IPS-18c (cell line): ENCODE data around the gene QRFP.

Experiments used
- H3K4me3 ChIP-seq: 2 replicates; pipeline ENCODE4 v1.7.0; 2013; ENCODE audit warnings: low read depth, mild to moderate bottlenecking, low read length, moderate library complexity; ENCODE audit not compliant: insufficient read depth
- H3K9me3 ChIP-seq: one replicate; pipeline ENCODE4 v1.6.1; 2013; ENCODE audit warnings: mild to moderate bottlenecking, low read length, moderate library complexity; ENCODE audit not compliant: control insufficient read depth, insufficient read depth

The QRFP gene

DNA sequence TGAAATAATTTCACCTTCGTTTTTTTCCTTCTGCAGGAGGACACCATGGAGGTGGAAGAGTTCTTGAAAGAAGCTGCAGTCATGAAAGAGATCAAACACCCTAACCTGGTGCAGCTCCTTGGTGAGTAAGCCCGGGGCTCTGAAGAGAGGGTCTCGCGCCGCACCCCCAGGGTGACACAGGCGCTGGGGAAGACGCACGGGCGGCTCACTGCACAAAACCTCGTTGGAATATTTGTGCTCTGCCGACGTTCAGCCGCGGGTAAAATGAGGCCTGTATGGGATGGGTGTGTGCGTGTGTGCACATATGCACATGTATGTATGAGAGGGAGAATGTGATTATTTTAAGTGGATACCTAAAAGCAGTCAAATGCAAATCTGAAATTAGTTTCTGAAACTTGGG lies 24.5 kb downstream of the QRFP start:
- no peak overlapping the region for H3K4me3 ChIP-seq
- no peaks in the 10 kb centered on the region for H3K9me3 ChIP-seq

DNA sequence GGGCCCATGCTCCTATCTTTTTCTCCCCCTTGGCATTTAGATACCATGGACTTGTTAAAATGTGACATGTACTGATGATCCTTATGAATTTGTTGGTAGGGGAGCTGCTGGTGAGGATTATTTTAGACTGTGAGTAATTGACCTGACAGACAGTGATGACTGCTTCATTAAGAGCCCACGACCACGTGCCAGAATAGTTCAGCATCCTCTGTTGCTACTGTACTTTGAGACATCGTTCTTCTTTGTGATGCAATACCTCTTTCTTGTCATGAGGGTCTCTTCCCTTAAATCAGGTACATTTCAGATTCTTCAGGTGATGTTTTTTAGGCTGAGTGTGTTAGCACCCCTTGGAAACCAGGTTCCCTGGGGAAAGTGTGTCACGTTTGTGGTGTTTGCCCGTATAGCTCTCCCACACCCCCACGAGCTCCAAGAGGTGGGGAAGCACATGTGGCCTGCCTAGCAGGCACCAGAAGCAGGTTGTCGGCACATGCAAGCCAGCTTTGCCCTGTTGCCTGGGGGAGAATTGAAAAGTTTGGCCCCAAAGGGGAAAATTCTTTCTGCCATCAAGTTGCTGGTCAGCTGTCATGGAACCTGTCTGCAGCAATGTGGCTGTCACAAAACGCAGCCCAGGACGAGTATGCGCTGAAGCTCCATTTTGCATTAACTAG lies 25.1 kb downstream of the QRFP start:
- Histone ChIP-seq H3K4me3 (no peak overlapping the region), H3K9me3 (no peaks in the 10 kb centered on the region)

DNA sequence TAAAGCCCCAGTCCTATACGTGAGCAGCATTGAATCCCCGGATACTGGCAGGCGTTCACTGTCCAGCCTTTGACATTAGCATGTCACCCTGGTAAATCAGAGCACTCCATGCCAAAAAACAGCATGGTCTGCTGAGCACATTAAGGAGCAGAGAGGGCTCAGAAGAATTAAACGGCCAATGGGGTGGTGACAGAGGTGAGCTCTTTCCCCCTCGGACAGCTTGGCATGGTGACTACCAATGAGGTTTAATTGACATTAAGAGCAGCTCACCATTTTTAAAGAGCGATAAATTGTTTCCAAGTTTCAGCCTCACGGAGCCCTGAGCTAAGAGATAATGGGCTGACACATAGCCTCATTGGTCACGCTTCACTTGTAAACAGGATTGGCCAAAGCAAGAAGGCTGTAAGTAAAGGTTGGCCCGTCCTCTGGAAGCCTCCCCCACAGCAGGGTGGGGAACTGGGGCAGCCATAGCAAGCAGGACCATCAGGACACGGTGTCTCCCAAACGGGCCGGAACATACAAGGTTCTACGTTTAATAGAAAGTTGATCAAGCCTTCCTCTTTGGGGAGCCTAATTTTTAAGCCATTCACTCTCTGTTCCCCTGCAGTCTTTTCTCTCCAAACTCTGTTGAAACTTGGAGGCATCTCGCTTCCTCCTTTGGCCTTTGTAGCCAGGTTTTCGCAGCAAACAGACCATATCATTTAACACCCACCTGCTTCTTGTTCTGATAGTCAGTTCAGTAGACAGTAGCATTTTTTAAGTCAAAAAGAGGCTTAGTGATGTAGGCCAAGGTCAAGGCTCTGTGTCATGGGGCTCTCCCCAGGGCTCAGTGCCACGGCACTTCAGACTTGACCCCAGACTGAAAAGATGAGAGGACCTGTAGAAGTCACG lies 25.9 kb downstream of the QRFP start:
- H3K9me3 ChIP-seq, result no peaks in the 10 kb centered on the region

DNA sequence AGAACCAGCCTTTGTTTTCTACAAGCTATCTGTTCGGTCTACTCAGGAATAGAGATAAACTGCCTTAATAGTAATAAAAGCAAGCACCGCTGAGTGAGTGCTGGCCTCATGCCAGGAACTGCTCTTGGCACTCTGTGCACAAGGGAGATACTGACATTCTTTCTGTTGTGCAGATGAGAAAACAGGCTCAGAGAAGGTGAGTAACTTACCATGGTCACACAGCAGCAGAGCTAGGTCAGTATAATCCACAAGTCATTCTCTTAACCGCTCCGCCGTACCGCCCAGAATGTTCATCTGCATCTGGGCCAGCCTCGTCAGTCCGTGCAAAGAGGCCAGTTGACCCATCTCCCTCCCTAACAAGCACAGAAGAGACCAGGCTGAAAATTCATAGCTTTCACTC lies 27.4 kb downstream of the QRFP start:
- Histone ChIP-seq H3K9me3 (no peaks in the 10 kb centered on the region), H3K4me3 (no peak overlapping the region)

More for the DNA sequence above, 25.9 kb downstream of the QRFP start:
- no peak overlapping the region for H3K4me3 ChIP-seq

DNA sequence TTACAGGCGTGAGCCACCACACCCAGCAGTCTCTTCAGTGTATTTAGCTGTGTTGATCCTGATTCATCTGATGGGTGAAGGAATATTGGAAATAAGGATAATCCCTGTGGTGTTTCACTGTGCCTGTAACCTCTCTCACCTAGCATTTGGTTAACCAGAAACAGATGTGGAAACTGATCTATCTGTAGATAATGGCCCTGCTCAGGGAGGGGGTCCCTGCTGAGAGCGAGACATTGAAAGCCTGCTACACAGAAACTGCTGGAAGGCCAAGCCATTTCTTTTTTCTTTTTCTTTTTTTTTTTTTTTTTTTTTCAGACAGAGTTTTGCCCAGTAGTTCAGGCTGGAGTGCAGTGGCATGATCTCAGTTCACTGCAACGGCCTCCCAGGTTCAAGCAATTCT lies 28.4 kb downstream of the QRFP start:
- H3K9me3 ChIP-seq, result no peaks in the 10 kb centered on the region
- H3K4me3 ChIP-seq, result no peak overlapping the region

GRCh38 chr9:130867556-130867955 lies 29.1 kb downstream of the QRFP start:
- Histone ChIP-seq H3K9me3 (no peaks in the 10 kb centered on the region), H3K4me3 (no peak overlapping the region)

- Histone ChIP-seq H3K4me3 (no peak overlapping the region), H3K9me3 (no peaks in the 10 kb centered on the region)
Observed at GRCh38 chr9:130866474-130866965, 30.1 kb downstream of the QRFP start.

DNA sequence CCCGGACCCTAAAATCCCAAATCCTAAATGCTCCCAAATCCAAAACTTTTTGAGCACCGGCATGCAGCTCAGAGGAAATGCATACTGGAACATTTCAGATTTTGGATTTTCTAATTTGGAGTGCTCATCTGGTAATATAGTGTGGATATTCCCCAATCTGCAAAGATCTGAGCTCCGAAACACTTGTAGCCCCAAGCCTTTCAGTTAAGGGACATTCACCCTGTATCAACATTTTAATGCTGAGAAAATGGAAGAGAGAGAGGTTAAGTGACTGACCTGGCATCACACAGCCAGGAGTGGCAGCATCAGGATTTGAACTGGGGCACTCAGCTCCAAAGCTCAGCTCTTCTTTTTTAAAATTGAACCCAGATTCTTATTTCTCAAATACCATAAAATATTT lies 30.7 kb downstream of the QRFP start:
- Histone ChIP-seq H3K4me3 (no peak overlapping the region), H3K9me3 (no peaks in the 10 kb centered on the region)

DNA sequence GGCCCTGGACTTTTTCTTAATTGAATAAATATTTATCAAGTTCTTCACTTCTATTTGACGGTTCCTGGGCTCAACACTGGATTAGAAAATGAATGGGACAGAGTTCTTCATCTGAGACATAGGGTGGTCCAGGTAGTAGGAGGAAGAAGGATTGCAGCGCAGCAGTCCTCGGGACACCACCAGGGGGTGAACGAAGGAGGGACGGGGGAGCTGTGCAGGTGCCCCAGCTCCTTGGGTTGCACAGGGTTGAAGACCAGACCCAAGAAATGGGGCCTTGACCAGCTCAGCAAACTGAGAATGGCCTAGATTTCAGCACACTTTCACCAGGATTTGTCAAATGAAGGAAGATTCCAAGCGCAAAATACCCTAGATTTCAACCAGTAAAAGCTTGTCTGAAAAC lies 32.1 kb downstream of the QRFP start:
- Histone ChIP-seq H3K4me3 (no peak overlapping the region), H3K9me3 (no peaks in the 10 kb centered on the region)

DNA sequence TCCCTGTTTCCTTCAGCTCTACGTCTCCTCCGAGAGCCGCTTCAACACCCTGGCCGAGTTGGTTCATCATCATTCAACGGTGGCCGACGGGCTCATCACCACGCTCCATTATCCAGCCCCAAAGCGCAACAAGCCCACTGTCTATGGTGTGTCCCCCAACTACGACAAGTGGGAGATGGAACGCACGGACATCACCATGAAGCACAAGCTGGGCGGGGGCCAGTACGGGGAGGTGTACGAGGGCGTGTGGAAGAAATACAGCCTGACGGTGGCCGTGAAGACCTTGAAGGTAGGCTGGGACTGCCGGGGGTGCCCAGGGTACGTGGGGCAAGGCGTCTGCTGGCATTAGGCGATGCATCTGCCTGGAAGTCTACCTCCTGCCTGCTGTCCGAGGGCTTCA lies 33.9 kb downstream of the QRFP start:
- Histone ChIP-seq H3K4me3 (no peak overlapping the region), H3K9me3 (no peaks in the 10 kb centered on the region)

GRCh38 chr9:130862217-130862616 lies 34.4 kb downstream of the QRFP start:
- Histone ChIP-seq H3K9me3 (no peaks in the 10 kb centered on the region), H3K4me3 (no peak overlapping the region)

- no peak overlapping the region for H3K4me3 ChIP-seq
- no peaks in the 10 kb centered on the region for H3K9me3 ChIP-seq
Observed at GRCh38 chr9:130861372-130862180, 35.0 kb downstream of the QRFP start.

DNA sequence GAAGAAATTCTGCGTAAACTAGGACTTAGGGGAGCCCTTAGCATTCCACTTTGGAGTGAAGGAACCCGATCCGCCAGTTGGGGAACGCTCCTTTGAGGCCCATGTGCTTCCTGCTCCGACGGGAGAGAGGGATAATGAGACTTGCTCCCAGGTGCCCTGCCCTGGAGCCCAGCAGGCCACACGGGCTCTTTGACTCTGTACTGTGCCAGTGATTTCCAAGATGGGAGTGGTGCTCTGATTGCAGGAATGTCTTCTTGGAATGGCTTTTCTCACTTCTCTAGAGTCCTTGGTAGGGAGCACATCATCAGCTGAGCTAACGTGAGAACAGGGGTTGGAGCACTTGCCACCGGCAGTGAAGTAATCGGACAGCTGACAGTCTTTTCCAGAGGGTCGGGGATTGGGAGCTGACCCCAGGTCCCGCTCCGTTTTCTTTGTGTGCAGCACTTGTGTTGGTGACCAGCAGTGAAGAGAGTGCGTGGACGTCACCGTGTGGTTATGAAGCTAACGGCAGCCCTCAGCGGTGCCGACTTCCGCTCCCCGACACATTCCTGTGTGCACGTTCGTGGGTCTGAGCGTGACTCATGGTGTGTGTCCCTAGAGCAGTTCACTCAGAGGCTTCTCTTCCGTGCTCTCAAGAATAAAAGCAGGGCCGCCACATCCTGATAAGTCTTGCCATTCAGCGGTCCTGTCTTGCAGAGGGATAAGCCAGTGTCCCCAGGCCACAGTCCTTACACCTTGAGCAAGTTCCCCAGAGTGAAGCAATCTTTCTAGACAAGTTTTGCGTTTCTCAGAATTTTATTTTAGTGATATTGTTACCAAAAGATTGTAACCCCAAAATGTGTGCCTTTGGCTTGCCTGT lies 35.9 kb downstream of the QRFP start:
- no peaks in the 10 kb centered on the region for H3K9me3 ChIP-seq
- no peak overlapping the region for H3K4me3 ChIP-seq

- H3K4me3 ChIP-seq, result no peak overlapping the region
- H3K9me3 ChIP-seq, result no peaks in the 10 kb centered on the region
Observed at GRCh38 chr9:130858739-130859705, 37.6 kb downstream of the QRFP start.

GRCh38 chr9:130857864-130858738 lies 38.5 kb downstream of the QRFP start:
- H3K9me3 ChIP-seq, result no peaks in the 10 kb centered on the region
- H3K4me3 ChIP-seq, result no peak overlapping the region
